ENCODE results near the gene MRPL34. TPM values are rescaled to one million over a fixed set of nuclear protein-coding genes. Genes with fewer than 3 reads are reported as not detected.

Gene MRPL34
- polyA plus RNA-seq, 1 of the 3 experiments (the other 2 are of a cell fraction) = 72.9 TPM

DNA sequence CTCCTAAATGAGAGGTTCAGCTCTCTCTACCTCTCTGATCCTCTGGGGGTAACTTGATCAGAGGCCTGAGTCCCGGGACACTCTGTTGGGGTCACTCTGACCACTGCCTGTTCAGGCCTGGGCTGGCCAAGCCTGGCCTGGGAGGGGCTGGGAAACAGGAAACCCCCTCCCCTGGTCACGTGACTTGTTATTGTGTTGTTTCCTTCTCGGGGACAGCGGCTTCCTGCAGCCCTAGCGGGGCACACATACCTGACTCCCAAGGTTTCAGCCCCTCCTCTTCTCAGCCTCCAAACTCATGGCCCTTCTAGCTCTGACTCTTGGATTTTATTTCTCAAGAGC lies 41.1 kb upstream of the MRPL34 start, which contains the start of gene USHBP1:
USHBP1 (minus strand) TSS at position 105 of the 339 bp plus-strand sequence. CDS start 446 bp downstream, outside the sequence.
- Histone ChIP-seq H3K9ac (no peak within 1 kb of the TSS), H3K4me2 (no peak within 1 kb of the TSS), H3K27me3 (ENCODE audit: insufficient read depth) (no peaks in the 10 kb centered on the region), H3K4me3 (ENCODE audit: low read depth in 2 of 2, low read length in 1 of 2) (no peak within 1 kb of the TSS), H3K36me3 (replicated peaks in 1 of 2; ENCODE audit: control insufficient read depth in 1 of 2, insufficient read depth in 2 of 2, low read length in 1 of 2) (peaks cover 0 to 3% of the 10 kb centered on the region in 2 experiments), H2AFZ (ENCODE audit: low read depth) (no peak within 1 kb of the TSS), H3K27ac (ENCODE audit: low read depth in 2 of 2, low read length in 1 of 2) (no peak within 1 kb of the TSS), H3K9me3 (0 out of 2 replicates have a peak, but pooled peaks cover 4% of the 10 kb centered on the region), H3K4me1 (ENCODE audit: control insufficient read depth in 1 of 2, insufficient read depth in 2 of 2, low read depth in 1 of 2, low read length in 1 of 2) (peaks cover 0 to 6% of the 10 kb centered on the region in 2 experiments; a peak in 1 of 4 replicates), H3K9me2 (no peaks in the 10 kb centered on the region), H4K20me1 (ENCODE audit: insufficient read depth) (no peaks in the 10 kb centered on the region), H3K79me2 (ENCODE audit: insufficient read depth) (peaks cover 23% of the 10 kb centered on the region; the same call in 1 of the 2 replicates), H3F3A (replicated peaks; ENCODE audit: insufficient read depth) (peaks cover 11% of the 10 kb centered on the region)
- POLR2A ChIA-PET = no interaction called here
- TF ChIP-seq FOXJ3 (CRISPR knock-in tag; IDR thresholded peaks at IDR 0.05) (no peak), EZH2phosphoT487 (IDR thresholded peaks at IDR 0.05; ENCODE audit: borderline replicate concordance, low read depth) (no peak)
- TF ChIP-seq, protein P1, sequence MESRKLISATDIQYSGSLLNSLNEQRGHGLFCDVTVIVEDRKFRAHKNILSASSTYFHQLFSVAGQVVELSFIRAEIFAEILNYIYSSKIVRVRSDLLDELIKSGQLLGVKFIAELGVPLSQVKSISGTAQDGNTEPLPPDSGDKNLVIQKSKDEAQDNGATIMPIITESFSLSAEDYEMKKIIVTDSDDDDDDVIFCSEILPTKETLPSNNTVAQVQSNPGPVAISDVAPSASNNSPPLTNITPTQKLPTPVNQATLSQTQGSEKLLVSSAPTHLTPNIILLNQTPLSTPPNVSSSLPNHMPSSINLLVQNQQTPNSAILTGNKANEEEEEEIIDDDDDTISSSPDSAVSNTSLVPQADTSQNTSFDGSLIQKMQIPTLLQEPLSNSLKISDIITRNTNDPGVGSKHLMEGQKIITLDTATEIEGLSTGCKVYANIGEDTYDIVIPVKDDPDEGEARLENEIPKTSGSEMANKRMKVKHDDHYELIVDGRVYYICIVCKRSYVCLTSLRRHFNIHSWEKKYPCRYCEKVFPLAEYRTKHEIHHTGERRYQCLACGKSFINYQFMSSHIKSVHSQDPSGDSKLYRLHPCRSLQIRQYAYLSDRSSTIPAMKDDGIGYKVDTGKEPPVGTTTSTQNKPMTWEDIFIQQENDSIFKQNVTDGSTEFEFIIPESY (IDR thresholded peaks at IDR 0.05; ENCODE audit: borderline replicate concordance, low read depth) = no peak
- 65% methylated on average over 2 of the region's 5 CpGs for WGBS (ENCODE audit: low lambda C conversion rate)
- CTCF ChIA-PET = interaction anchor here (0.7 to 0.8 kb wide), 2 partner anchors 19 to 198 kb away, joined by 3 read pairs; no protein-coding TSS in a partner anchor
- no peak for DNase-seq

DNA sequence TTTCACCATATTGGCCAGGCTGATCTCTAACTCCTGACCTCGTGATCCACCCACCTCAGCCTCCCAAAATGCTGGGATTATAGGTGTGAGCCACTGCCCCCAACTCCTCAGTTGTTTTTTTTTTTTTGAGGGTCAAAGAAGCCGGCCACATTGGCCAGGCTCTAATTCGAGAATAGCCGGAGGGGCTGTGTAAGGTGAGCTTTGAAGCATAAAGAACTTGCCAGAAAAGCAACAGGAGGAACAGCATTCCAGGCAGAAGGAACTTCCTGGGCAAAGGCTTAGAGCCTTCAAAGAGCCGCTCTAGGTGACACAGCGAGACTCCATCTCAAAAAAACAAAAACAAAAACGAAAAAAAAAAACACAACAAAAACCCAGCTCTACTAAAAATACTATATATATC lies 39.6 kb upstream of the MRPL34 start:
- H3K79me2 ChIP-seq (ENCODE audit: insufficient read depth) = peaks cover 31% of the 10 kb centered on the region; the same call in 1 of the 2 replicates
- H3K9ac ChIP-seq = no peak overlapping the region
- no peak overlapping the region for H3K4me3 ChIP-seq (ENCODE audit: low read depth in 2 of 2, low read length in 1 of 2)
- DNase-seq = no peak
- H3K9me3 ChIP-seq = no peaks in the 10 kb centered on the region
- WGBS (ENCODE audit: low lambda C conversion rate) = 90% methylated on average over 7 of the region's 7 CpGs
- H2AFZ ChIP-seq (ENCODE audit: low read depth) = peak overlapping the region; percentile 85; the same call in 1 of the 2 replicates
- H3K4me2 ChIP-seq = no peak overlapping the region
- H3K36me3 ChIP-seq (replicated peaks in 1 of 2; ENCODE audit: control insufficient read depth in 1 of 2, insufficient read depth in 2 of 2, low read length in 1 of 2) = peaks cover under 1 to 3% of the 10 kb centered on the region in 2 experiments
- ChIA-PET POLR2A (interaction anchor here (2.2 kb wide), 1 partner anchor 51 kb away, joined by 14 read pairs; the partner anchor contains the start of gene USE1), CTCF (interaction anchor here (1.3 kb wide), 1 partner anchor 14 kb away, joined by 5 read pairs; no protein-coding TSS in a partner anchor)
- H4K20me1 ChIP-seq (ENCODE audit: insufficient read depth) = no peaks in the 10 kb centered on the region
- no peaks in the 10 kb centered on the region for H3K9me2 ChIP-seq
- H3K27ac ChIP-seq (ENCODE audit: low read depth in 2 of 2, low read length in 1 of 2) = no peak overlapping the region
- H3K4me1 ChIP-seq (ENCODE audit: control insufficient read depth in 1 of 2, insufficient read depth in 2 of 2, low read depth in 1 of 2, low read length in 1 of 2) = peaks cover 0 to 6% of the 10 kb centered on the region in 2 experiments; a peak in 1 of 4 replicates
- H3K27me3 ChIP-seq (ENCODE audit: insufficient read depth) = no peaks in the 10 kb centered on the region
- H3F3A ChIP-seq (replicated peaks; ENCODE audit: insufficient read depth) = peaks cover 11% of the 10 kb centered on the region
- TF ChIP-seq SIN3A (IDR thresholded peaks at IDR 0.05; ENCODE audit: borderline replicate concordance, low read depth, low read length) (no peak), FOXJ3 (CRISPR knock-in tag; IDR thresholded peaks at IDR 0.05) (no peak), MEF2A (IDR thresholded peaks at IDR 0.05; ENCODE audit: borderline replicate concordance, low read depth) (no peak), FOXM1 (IDR thresholded peaks at IDR 0.05; ENCODE audit: low read depth) (no peak), RFX5 (IDR thresholded peaks at IDR 0.05; ENCODE audit: low read length) (no peak), NRF1 (IDR thresholded peaks at IDR 0.05; ENCODE audit: low read depth, low read length) (no peak), EZH2phosphoT487 (IDR thresholded peaks at IDR 0.05; ENCODE audit: borderline replicate concordance, low read depth) (no peak), EP300 (IDR thresholded peaks at IDR 0.05; ENCODE audit: borderline replicate concordance in 1 of 2, low read depth in 1 of 2, low read length in 1 of 2) (no peak), GABPA (IDR thresholded peaks at IDR 0.05; ENCODE audit: low read depth) (no peak), TCF12 (IDR thresholded peaks at IDR 0.05) (no peak), JUND (IDR thresholded peaks at IDR 0.05) (no peak), SMC3 (IDR thresholded peaks at IDR 0.05; ENCODE audit: low read depth, low read length) (no peak), ELF1 (IDR thresholded peaks at IDR 0.05) (no peak)
- TF ChIP-seq, protein P2, sequence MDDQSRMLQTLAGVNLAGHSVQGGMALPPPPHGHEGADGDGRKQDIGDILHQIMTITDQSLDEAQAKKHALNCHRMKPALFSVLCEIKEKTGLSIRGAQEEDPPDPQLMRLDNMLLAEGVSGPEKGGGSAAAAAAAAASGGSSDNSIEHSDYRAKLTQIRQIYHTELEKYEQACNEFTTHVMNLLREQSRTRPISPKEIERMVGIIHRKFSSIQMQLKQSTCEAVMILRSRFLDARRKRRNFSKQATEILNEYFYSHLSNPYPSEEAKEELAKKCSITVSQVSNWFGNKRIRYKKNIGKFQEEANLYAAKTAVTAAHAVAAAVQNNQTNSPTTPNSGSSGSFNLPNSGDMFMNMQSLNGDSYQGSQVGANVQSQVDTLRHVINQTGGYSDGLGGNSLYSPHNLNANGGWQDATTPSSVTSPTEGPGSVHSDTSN (IDR thresholded peaks at IDR 0.05) = no peak
- TF ChIP-seq, protein P3, sequence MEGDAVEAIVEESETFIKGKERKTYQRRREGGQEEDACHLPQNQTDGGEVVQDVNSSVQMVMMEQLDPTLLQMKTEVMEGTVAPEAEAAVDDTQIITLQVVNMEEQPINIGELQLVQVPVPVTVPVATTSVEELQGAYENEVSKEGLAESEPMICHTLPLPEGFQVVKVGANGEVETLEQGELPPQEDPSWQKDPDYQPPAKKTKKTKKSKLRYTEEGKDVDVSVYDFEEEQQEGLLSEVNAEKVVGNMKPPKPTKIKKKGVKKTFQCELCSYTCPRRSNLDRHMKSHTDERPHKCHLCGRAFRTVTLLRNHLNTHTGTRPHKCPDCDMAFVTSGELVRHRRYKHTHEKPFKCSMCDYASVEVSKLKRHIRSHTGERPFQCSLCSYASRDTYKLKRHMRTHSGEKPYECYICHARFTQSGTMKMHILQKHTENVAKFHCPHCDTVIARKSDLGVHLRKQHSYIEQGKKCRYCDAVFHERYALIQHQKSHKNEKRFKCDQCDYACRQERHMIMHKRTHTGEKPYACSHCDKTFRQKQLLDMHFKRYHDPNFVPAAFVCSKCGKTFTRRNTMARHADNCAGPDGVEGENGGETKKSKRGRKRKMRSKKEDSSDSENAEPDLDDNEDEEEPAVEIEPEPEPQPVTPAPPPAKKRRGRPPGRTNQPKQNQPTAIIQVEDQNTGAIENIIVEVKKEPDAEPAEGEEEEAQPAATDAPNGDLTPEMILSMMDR (IDR thresholded peaks at IDR 0.05) = no peak
- TF ChIP-seq, protein P4, sequence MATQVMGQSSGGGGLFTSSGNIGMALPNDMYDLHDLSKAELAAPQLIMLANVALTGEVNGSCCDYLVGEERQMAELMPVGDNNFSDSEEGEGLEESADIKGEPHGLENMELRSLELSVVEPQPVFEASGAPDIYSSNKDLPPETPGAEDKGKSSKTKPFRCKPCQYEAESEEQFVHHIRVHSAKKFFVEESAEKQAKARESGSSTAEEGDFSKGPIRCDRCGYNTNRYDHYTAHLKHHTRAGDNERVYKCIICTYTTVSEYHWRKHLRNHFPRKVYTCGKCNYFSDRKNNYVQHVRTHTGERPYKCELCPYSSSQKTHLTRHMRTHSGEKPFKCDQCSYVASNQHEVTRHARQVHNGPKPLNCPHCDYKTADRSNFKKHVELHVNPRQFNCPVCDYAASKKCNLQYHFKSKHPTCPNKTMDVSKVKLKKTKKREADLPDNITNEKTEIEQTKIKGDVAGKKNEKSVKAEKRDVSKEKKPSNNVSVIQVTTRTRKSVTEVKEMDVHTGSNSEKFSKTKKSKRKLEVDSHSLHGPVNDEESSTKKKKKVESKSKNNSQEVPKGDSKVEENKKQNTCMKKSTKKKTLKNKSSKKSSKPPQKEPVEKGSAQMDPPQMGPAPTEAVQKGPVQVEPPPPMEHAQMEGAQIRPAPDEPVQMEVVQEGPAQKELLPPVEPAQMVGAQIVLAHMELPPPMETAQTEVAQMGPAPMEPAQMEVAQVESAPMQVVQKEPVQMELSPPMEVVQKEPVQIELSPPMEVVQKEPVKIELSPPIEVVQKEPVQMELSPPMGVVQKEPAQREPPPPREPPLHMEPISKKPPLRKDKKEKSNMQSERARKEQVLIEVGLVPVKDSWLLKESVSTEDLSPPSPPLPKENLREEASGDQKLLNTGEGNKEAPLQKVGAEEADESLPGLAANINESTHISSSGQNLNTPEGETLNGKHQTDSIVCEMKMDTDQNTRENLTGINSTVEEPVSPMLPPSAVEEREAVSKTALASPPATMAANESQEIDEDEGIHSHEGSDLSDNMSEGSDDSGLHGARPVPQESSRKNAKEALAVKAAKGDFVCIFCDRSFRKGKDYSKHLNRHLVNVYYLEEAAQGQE (IDR thresholded peaks at IDR 0.05; ENCODE audit: low read depth, low read length) = no peak
- TF ChIP-seq, protein P5, sequence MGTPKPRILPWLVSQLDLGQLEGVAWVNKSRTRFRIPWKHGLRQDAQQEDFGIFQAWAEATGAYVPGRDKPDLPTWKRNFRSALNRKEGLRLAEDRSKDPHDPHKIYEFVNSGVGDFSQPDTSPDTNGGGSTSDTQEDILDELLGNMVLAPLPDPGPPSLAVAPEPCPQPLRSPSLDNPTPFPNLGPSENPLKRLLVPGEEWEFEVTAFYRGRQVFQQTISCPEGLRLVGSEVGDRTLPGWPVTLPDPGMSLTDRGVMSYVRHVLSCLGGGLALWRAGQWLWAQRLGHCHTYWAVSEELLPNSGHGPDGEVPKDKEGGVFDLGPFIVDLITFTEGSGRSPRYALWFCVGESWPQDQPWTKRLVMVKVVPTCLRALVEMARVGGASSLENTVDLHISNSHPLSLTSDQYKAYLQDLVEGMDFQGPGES (IDR thresholded peaks at IDR 0.05; ENCODE audit: low read depth, low read length) = no peak

All from SK-N-SH (cell line).